Middle frontal gyrus (tissue), 1 donor: ENCODE measurements around the gene FGD3.

Experiments used
- DNase-seq: peaks from one replicate; pipeline ENCODE4 v3.0.0-alpha.2; 2015; ENCODE audit warnings: low spot score; ENCODE audit errors: extremely low spot score

The FGD3 gene

DNA sequence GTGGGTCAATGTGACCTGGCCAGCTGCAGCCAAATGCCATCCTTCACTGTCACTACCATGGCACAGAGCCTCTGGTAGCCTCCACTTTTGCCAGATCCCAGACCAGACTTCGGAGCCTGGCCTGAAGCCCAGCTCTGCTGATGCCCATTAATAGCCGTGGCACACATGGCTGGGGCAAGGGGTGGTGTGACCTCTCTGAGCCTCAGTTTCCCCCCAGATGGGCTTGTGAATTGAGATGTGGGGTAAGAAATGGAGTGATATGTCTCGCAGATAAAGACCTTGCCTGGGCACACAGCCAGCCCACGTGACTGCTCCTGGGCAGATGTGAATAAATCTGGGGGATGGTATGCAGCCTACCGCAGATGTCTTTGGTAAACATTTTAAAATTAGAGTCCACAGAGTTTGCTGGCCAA is 125.1 kb downstream of the FGD3 start:
- no peak for DNase-seq

DNA sequence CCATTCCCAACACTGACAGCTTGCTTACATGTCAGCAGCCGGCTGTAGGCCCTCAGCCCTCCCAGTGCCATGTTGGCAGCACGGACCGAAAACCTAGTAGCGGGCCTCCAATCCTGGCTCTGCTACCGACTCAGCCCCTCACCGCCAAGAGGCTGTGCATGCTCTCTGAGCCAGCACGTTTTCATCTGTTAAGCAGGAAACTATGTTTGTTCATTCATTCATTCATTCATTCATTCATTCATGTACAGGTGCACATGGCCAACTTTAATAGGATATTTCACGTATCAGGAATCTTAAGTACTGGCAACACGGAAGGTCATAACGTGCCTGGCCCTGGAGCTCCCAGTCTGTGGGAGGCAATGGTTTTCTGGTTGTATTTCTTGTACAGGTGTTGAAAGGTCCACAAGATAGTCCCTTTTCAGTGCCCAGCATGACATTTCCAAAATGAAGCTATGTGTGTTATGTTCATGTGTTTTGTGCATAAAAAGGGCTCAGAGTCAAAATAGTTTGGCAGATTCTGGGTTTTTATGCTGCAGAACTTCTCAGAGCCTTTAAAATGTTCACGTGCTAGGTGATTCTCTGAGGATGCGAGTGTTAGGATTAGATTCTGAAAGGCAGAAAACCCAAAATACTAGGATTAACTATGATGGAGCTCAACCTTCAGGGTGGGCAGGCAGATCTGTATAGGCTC is 128.9 kb downstream of the FGD3 start:
- no peak for DNase-seq

DNA sequence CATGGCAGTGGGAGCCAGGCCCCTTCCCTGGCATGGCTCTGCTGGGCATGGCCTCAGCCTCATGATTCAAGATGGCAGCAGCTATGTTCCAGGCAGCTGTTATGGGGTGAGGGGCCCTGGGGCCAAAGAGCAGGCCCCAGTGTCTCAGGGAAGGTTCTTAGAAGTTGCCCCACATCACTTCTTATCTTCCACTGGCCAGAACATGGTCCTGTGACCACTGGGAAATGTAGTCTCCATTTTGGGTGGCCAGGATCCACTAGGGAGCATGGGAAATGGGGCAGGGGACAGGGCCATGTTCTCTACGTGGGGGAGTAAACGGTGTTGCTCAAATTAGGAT is 129.4 kb downstream of the FGD3 start:
- DNase-seq, result no peak

DNA sequence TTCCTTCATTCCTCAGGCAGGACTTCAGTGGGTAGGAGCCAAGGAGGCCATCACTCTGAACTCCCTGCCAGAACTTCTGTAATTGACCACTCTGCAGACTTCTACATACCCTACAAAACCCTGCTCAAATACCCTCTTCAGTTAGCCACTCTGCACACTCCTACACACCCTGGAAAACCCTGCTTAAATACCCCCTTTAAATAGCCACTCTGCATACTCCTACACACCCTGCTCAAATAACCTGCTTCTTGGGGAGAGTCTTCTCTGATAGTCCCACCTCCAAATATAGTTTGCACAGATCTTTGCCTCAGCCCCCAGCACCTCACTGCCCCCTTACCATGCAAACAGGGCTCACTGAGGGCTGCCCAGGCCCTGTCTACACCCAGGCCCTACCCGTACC is 130.0 kb downstream of the FGD3 start:
- no peak for DNase-seq

DNA sequence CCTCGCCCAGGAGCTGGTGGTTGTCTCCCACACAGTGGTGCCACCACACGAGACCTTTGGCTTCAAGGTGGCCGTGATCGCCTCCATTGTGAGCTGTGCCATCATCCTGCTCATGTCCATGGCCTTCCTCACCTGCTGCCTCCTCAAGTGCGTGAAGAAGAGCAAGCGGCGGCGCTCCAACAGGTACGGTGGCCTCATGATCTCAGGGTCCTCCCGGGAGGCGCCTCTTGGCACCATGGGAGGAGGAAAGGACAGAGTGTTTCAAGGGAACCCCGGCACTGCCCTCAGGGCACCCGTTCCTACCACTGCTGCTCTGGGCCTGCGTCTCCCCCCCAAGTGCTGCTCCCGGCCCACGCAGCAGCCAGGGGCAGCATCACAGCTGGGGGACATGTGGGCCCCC is 130.5 kb downstream of the FGD3 start:
- DNase-seq, result no peak

DNA sequence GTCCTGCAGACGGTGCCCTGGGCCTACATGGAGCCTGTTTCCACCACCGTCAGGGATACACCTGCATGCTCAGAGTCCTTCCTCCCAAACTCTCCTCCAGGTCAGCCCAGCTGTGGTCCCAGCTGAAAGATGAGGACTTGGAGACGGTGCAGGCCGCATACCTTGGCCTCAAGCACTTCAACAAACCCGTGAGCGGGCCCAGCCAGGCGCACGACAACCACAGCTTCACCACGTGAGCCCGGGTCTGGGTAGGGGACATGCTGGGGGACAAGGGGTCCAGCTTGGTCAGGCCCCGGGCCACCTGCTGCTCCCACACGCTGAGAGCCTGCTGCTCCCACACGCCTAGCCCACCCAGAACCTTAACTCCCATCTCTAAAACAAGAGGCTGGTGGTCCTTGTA is 132.0 kb downstream of the FGD3 start:
- DNase-seq, result no peak

DNA sequence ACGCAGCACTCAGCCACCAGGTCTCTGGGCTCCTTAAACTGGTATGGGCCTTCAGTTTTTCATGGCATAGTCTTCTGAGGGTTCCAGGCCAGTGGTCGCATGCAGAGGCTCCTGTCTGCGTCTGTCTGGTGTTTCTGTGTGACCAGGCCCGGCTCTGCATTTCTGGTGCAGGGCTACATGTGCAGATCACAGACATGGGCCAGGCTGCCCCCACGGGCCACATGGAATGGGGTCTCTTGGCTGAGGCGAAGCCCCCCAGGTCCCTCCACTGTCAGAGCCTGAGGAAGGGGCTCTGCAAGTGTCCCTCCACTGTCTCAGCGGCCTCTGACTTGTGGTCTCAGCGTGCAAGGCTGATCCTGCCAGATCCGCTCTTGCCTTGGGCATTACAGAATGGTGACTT is 133.1 kb downstream of the FGD3 start:
- DNase-seq, result no peak

DNA sequence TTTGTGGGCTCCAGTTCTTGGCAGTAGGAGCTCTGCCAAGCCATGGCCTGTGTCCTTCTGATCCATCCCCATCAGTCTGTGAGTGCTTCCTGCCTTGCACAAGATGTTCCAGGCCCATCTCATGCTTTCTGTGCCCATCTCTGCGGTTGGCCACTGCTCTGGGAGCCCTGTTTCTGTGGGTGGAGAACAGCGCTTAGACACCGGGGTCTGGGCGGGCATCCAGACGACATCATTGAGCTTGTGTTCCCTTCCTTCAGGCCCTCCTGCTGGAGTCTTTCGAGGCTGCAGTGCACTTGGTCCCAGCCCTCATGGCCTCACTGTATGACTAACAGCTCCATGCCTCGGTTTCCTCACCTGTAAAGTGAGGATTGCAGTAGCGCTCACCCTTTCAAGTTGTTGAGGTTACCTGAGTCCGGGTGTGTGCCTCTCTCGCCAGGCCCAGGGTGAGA is 133.8 kb downstream of the FGD3 start:
- no peak for DNase-seq

DNA sequence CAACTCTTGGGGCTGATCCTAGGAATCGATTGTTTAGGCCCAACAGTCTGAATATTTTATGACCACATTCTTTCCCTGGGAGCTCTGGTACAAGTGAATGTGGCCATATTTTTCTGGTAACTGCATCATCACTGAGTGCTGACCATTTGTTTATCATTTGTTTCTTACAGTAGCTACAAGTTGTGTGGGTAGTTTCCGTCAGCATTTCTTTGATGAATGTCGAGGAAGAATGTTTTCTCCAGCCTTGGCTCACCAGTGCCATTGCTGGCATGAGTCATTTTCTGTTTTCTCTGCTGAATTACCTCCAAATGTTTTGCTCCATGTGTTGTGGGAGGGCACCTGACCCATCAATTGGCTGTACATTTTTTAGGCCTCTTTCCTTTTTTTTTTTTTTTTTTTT is 134.6 kb downstream of the FGD3 start:
- no peak for DNase-seq

DNA sequence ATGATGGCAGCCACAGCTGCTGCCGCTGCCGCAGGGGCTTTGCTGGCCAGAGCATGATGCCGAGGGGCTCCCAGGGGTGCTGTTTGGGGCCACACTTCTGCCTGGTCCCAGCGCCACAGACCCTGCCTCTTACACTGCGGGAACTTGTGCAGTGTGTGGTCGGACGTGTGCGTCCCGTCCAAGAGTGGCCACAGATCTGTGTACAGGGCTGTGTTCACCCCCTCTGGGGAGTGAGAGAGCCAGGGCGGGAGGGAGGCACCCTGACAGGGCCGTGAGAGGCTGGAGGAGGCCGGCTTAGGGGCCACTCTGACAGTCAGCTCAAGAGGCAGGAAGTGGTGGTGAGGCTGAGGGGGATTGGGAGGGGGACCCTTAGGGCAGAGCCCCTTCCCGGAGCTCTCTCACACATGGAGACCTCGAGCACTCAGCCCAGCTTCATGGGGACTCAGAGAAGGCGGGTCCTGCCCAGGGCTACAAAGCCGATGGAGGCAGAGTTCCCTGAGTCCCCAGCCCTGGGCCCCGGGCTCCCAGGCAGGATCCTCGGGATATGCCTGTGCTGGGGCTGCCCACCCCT is 135.6 kb downstream of the FGD3 start:
- no peak for DNase-seq

DNA sequence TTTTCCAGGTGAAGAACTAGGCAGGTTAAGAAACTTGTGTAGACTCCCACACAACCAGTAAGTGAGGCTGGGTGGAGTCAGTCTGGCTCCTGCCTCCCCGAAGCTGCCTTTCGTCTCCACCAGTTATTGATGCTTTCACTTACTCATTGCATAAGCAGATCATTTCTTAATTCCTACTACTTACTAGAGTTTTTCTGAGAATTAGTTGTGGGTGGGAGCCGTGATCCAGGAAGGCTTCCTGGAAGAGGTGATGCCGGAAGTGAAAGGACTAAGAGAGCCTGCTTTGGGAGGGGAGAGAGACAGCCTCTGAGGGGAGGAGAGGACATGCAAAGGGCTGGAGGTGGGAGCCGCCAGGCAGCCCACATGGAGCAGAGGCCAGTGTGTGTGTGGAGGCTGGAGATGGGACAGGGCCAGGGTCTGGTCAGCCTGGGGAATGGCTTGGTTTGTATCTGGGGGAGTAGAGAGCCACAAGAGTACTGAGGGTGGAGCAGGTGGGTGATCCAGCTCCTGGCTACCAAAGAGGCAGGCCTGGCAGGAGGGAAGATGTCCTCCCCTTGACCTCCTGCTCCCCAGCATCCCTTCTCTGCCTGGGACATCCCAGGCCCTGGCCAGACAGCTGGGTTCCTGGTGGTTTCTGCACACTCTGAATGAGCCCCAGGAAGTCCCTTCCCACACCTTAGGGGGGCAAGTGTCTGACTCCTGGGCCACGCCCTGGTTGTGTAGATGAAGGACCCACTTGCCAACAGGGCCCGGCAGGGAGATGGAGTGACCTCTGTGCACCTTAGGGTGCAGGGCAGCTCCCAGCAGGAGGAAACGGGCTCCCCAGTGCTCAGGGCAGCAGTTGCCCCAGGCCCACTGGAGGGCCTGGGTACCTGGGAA is 136.5 kb downstream of the FGD3 start:
- DNase-seq, result no peak

DNA sequence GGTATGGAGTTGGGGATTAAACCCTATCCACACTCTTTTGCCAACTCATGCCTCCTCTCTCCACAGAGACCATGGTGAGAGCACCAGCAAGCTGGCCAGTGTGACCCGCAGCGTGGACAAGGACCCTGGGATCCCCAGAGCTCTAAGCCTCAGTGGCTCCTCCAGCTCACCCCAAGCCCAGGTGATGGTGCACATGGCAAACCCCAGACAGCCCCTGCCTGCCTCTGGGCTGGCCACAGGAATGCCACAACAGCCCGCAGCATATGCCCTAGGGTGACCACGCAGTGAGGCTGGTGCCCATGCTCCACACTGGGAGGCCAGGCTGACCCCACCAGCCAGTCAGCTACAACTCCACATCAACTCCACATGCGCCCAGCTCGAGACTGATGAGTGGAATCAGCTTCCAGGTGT is 137.2 kb downstream of the FGD3 start:
- DNase-seq, result no peak

DNA sequence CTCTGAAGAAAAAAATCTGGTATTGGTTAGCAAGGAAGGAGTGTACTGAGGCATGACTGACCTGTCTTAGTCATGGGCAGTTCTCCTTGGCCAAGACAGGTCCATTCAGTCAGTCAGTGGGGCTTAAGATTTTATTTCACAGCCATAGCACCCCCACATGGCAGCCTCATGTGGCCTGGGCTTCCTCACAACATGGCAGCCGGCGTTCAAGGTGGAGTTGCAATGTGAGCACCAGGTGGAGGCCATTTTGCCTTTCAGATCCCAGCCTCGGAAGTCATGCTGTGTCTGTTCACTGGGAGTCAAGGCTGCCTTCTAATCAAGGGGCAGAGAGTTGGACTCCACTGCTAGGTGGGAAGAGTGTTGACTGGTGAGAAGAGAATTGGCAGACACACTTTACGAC is 138.4 kb downstream of the FGD3 start:
- DNase-seq, result no peak
